Panc1 (cell line): ENCODE measurements around the gene TMEM108. TPM values are rescaled to one million over a fixed set of nuclear protein-coding genes. Genes with fewer than 3 reads are reported as not detected.

Experiments
- ATAC-seq: fragments of 200-7000 bp; cut with Tn5 transposase; 2 replicates; pipeline ENCODE4 v1.9.1; 2020; ENCODE audit warnings: mild to moderate bottlenecking, moderate library complexity
- BruUV-seq: library from RNA; stranded (reverse); fragments of 400-500 nt; replicated peaks from 2 replicates; lab custom pipeline; 2021; lab: Mats Ljungman, UMichigan
- CTCF ChIA-PET: fragments of 300-600 bp; sonication (Branson Sonifier 250); formaldehyde crosslinking; loops from one replicate; lab custom pipeline; 2022; ENCODE audit warnings: antibody characterized with exemption; lab: Charles Lee
- POLR2A ChIA-PET: fragments of 300-600 bp; sonication (Branson Sonifier 250); formaldehyde crosslinking; loops from one replicate; lab custom pipeline; 2022; ENCODE audit warnings: antibody characterized with exemption; lab: Charles Lee
- DNase-seq: peaks from one replicate; pipeline ENCODE4 v3.0.0-alpha.2; 2010; ENCODE audit warnings: low read depth, low spot score
- H3K27ac ChIP-seq: 2 replicates; pipeline ENCODE4 v1.5.1; 2011; ENCODE audit warnings: mild to moderate bottlenecking, low read length, inconsistent platforms
- H3K27me3 ChIP-seq: fragments of 200-500 bp; sonication (Bioruptor generic); 2 replicates; pipeline ENCODE4 v1.6.0; 2014; ENCODE audit warnings: low read length, inconsistent platforms; ENCODE audit not compliant: control insufficient read depth, insufficient read depth
- H3K36me3 ChIP-seq: fragments of 200-500 bp; sonication (Bioruptor generic); 2 replicates; pipeline ENCODE4 v1.5.1; 2014; ENCODE audit warnings: inconsistent platforms, mild to moderate bottlenecking, low read length, moderate library complexity; ENCODE audit not compliant: control insufficient read depth, insufficient read depth
- H3K4me1 ChIP-seq: 2 replicates; pipeline ENCODE4 v1.5.1; 2011; ENCODE audit warnings: inconsistent platforms, mild to moderate bottlenecking, low read length, moderate library complexity; ENCODE audit not compliant: control insufficient read depth, insufficient read depth
- H3K4me3 ChIP-seq, 2 experiments: 2 replicates each; pipeline ENCODE4 v1.5.1; 2011 to 2012; ENCODE audit warnings: low read depth in 2 of 2, low read length in 2 of 2, mild to moderate bottlenecking in 2 of 2, inconsistent platforms in 1 of 2, moderate library complexity in 1 of 2
- H3K9me3 ChIP-seq: fragments of 200-500 bp; sonication (Bioruptor generic); 2 replicates; pipeline ENCODE4 v1.5.1; 2014; ENCODE audit warnings: low read depth, mild to moderate bottlenecking, inconsistent platforms, low read length, moderate library complexity; ENCODE audit not compliant: control insufficient read depth, insufficient read depth
- POLR2AphosphoS5 ChIP-seq: IDR thresholded peaks from 2 replicates; pipeline ENCODE4 v1.6.1; 2012; ENCODE audit warnings: mild to moderate bottlenecking, low read depth, low read length, moderate library complexity
- REST ChIP-seq, 2 experiments: IDR thresholded peaks; 2 replicates each; pipeline ENCODE4 v1.6.1; 2011 to 2012; ENCODE audit warnings: low read depth in 2 of 2, control low read depth in 1 of 2, low read length in 1 of 2, mild to moderate bottlenecking in 1 of 2, moderate library complexity in 1 of 2; ENCODE audit not compliant: insufficient read depth in 1 of 2
- SIN3A ChIP-seq: IDR thresholded peaks from 2 replicates; pipeline ENCODE4 v1.6.1; 2012; ENCODE audit warnings: low read depth, mild to moderate bottlenecking, low read length, moderate library complexity, borderline replicate concordance; ENCODE audit not compliant: insufficient read depth
- TCF7L2 ChIP-seq: IDR thresholded peaks from 2 replicates; pipeline ENCODE4 v1.6.1; 2011; ENCODE audit warnings: mild to moderate bottlenecking, low read depth, low read length, inconsistent platforms
- in situ Hi-C: cut with HindIII; loops from 2 replicates; pipeline ENCODE4 v1.10.0; 2016; ENCODE audit warnings: low sequenced_read_pairs, low pct_unique_long_range_greater_than_20kb
- intact Hi-C: fragments of 100-400 bp; cut with micrococcal nuclease; formaldehyde crosslinking; loops from one replicate; pipeline ENCODE4 v1.10.0; 2022; ENCODE audit not compliant: unreplicated experiment
- total RNA-seq: library from RNA; stranded (reverse); gene quantifications from one replicate; pipeline ENCODE4 v1.2.1, GENCODE V29; 2021; ENCODE audit not compliant: unreplicated experiment
- TF ChIP-seq, protein P1 (sequence below): fragments of 450-650 bp; IDR thresholded peaks from 2 replicates; pipeline ENCODE4 v1.5.1; 2017; ENCODE audit warnings: mild to moderate bottlenecking

The TMEM108 gene
- total RNA-seq, 1 experiment from 2014 or later: 0.41 TPM

DNA sequence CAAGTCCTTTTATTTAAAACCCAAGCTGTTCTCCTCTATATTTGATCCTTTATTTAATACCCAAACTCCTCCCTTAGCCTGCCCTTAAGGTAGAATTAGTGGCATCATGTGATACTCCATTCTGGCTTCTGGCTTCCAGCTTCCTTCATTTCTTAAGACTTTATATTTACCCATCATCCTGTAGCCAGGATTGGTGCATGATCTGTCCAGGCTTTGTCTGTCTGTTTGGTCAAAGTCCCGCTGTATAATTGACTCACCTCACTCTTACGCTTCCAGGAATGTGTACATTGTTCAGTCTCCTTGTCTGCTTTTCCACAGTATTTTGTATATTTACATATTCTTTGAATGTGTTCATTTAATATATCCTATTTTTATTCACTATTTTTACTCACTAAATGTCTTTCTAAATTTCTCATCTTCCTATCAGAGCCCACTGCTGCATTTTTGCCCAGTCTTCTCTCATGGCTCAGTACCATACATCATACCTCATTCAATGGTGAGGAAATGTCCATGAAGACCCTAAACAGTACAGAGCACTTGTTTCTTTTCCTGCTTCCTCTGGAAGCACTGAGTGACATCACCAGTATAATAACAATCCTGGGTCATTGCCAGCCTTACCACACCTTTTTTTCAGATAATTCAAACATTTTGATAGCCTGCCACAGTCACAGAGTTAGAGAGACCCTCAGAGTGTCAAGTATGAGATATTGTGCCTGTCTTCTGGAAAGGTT is 31.5 kb downstream of the TMEM108 start:
- TF ChIP-seq, protein P1, sequence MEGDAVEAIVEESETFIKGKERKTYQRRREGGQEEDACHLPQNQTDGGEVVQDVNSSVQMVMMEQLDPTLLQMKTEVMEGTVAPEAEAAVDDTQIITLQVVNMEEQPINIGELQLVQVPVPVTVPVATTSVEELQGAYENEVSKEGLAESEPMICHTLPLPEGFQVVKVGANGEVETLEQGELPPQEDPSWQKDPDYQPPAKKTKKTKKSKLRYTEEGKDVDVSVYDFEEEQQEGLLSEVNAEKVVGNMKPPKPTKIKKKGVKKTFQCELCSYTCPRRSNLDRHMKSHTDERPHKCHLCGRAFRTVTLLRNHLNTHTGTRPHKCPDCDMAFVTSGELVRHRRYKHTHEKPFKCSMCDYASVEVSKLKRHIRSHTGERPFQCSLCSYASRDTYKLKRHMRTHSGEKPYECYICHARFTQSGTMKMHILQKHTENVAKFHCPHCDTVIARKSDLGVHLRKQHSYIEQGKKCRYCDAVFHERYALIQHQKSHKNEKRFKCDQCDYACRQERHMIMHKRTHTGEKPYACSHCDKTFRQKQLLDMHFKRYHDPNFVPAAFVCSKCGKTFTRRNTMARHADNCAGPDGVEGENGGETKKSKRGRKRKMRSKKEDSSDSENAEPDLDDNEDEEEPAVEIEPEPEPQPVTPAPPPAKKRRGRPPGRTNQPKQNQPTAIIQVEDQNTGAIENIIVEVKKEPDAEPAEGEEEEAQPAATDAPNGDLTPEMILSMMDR: no peak
- TF ChIP-seq TCF7L2 (no peak), SIN3A (no peak), POLR2AphosphoS5 (no peak), REST (IDR thresholded peaks at IDR 0.05; ENCODE audit: insufficient read depth in 1 of 2, low read depth in 2 of 2, low read length in 1 of 2) (no peak)
- intact Hi-C loops (no loop called here), in situ Hi-C loops (no loop called here)
- no peaks in the 10 kb centered on the region for H3K36me3 ChIP-seq
- H3K27ac ChIP-seq: no peak overlapping the region
- no peak overlapping the region for H3K4me3 ChIP-seq
- no peak for DNase-seq
- ChIA-PET POLR2A (no interaction called here), CTCF (no interaction called here)
- BruUV-seq: no TSS peak
- H3K9me3 ChIP-seq: no peaks in the 10 kb centered on the region
- no peak for ATAC-seq
- H3K27me3 ChIP-seq: peaks cover 6% of the 10 kb centered on the region
- H3K4me1 ChIP-seq: no peaks in the 10 kb centered on the region

- H3K27ac ChIP-seq: no peak overlapping the region
- in situ Hi-C loops (no loop called here), intact Hi-C loops (no loop called here)
- DNase-seq (no peak), ATAC-seq (no peak)
- BruUV-seq: no TSS peak
- ChIA-PET CTCF (no interaction called here), POLR2A (no interaction called here)
- no peaks in the 10 kb centered on the region for H3K36me3 ChIP-seq
- no peaks in the 10 kb centered on the region for H3K4me1 ChIP-seq
- H3K27me3 ChIP-seq: 0 out of 2 replicates have a peak, but pooled peaks cover 3% of the 10 kb centered on the region
- no peaks in the 10 kb centered on the region for H3K9me3 ChIP-seq
- TF ChIP-seq REST (IDR thresholded peaks at IDR 0.05; ENCODE audit: insufficient read depth in 1 of 2, low read depth in 2 of 2, low read length in 1 of 2) (no peak), TCF7L2 (no peak)
- H3K4me3 ChIP-seq: no peak overlapping the region
Observed at GRCh38 chr3:133074977-133075376, 36.8 kb downstream of the TMEM108 start.
